ENCODE data around the gene ZNF697. TPM values are rescaled to one million over a fixed set of nuclear protein-coding genes. Genes with fewer than 3 reads are reported as not detected.
"Not testable (repeated sequence)": the region's sequence is repeated elsewhere in the genome, so short reads cannot be mapped to it uniquely, and the experiment has no call there.

Gene ZNF697
- polyA plus RNA-seq, 3 donors, result 1.1 to 3.8 (median 1.6) TPM

DNA sequence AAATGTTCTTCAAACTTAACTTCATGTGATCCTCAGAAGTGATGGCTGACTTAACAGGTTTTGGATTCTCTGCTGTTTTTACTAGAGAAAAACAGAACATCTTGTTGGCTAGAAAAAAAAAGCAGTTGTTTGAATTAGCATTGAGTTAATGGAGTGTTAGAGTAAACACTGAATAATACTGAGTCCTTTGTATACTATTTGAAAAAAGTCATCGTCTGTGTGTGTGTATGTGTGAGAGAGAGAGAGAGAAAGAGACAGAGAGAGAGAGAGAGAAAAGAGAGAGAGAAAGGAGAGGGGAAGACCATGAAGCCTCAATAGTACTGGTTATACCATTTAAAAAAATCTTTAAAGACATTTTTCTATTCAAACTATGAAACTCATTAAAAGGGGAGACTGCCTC, 10.4 kb downstream of the ZNF697 start:
- 42 to 84% (median 82%) methylated on average over 1 of the region's 1 CpG for WGBS, 3 donors
- H3K27ac ChIP-seq (ENCODE audit: low read depth, low read length), result no peak overlapping the region

- WGBS, 3 donors, result 87 to 96% (median 89%) methylated on average over 4 of the region's 4 CpGs
- no peak overlapping the region for H3K27ac ChIP-seq (ENCODE audit: low read depth, low read length)
Measured at GRCh38 chr1:119636491-119637089, 11.5 kb downstream of the ZNF697 start.

- H3K27ac ChIP-seq (ENCODE audit: low read depth, low read length), result no peak overlapping the region
- 83 to 87% (median 83%) methylated on average over 7 of the region's 7 CpGs for WGBS, 3 donors
Measured at GRCh38 chr1:119635811-119636390, 12.2 kb downstream of the ZNF697 start.

- H3K27ac ChIP-seq (ENCODE audit: low read depth, low read length), result no peak overlapping the region
- 52 to 71% (median 60%) methylated on average over 3 of the region's 3 CpGs for WGBS, 3 donors
Measured at GRCh38 chr1:119634016-119634415, 14.1 kb downstream of the ZNF697 start.

- no peak overlapping the region for H3K27ac ChIP-seq (ENCODE audit: low read depth, low read length)
Measured at GRCh38 chr1:119633575-119633974, 14.5 kb downstream of the ZNF697 start.

DNA sequence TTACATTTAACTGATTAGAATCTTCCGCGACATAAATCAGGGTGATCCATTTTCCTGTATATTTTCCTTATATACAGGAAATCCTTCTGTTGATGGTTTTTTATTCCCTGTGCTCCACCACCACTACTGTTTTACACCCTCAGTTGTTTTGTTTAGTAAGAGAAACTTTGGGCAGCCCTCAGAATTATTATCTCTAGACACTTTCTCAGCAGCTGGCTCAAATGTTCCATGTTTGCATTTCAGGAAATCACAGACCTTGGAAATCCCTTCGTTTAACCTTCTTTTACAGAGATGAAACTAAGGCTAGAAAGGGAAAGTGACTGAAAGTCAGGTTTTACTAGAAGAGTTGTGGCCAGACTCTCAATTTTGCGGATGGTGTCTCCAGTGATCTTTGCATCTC, 15.2 kb downstream of the ZNF697 start:
- no peak overlapping the region for H3K27ac ChIP-seq (ENCODE audit: low read depth, low read length)
- 58 to 69% (median 61%) methylated on average over 4 of the region's 4 CpGs for WGBS, 3 donors

More at GRCh38 chr1:119633575-119633974, 14.5 kb downstream of the ZNF697 start:
- 88 to 96% (median 92%) methylated on average over 2 of the region's 2 CpGs for WGBS, 3 donors

DNA sequence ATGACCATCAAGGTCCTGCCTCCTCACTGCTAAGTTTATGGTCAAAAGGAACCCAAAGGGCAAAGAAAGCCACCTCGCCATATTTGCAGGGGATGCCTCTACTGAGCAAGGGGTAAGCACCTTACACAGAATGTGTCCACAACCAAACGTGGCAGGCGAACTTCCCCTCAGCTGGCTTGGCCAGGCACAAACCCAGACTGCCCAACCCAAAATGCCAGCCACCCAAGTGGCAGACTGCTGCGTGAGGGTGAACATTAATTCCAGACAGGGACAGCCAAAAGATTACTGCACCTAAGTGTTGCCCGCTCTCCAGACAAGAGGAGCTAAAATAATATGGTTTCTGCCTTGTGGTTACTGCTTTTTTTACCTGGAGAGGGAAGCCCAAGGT, 16.0 kb downstream of the ZNF697 start:
- no peak overlapping the region for H3K27ac ChIP-seq (ENCODE audit: low read depth, low read length)
- WGBS, 3 donors, result 48 to 64% (median 61%) methylated on average over 5 of the region's 5 CpGs

DNA sequence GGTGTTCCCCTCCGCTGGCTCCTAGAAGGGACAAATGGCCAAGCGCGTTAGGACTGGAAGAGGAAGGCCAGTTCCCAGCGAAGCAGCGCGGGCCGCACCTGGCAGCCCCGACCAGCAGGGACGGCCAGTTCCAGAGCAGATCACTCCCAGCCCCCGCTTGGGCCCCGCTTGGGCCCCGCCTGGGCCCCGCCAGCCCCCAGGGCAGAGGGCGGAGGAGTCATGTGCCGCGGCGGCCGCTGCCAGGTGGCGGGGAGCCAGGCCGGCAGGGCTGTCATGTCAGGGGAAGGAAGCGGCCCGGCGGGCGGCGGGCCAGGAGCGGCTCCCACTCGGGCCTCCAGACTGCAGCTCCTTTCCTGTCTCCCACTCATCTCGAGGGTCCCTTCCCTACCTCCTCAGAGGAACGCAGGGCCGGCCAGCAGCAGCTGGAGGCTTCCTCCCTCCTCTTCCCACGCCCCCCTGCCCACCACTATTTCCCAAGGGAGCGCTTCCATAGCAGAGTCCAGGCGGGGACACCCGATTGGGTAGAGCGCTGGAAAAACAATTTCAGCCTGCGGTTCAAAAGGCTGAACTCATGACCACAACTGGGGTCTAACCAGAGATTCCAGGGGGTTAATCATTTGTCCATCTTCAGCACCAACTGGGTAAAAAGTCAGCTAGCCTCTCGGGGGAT, 16.5 kb downstream of the ZNF697 start:
- 2 to 7% (median 3%) methylated on average over 29 to 37 of the region's 37 CpGs for WGBS, 3 donors
- no peak overlapping the region for H3K27ac ChIP-seq (ENCODE audit: low read depth, low read length)

DNA sequence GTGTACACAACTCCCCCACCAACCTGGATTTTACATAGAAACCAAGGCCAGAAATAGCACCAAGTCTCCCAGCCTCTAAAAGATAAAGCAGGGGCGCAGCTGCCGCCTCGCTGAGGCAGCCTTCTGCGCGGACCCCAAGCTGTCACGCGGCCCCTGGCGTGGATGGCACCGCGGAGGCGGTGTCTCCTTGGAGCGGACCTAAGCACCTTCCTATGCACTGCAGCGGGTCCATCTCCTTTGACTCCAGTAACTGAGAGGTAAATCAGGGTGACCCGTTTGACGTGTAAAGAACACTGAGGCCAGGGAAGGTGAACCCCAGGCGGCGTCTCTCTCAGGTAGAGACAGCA, 17.0 kb downstream of the ZNF697 start:
- 38 to 67% (median 59%) methylated on average over 17 of the region's 17 CpGs for WGBS, 3 donors

DNA sequence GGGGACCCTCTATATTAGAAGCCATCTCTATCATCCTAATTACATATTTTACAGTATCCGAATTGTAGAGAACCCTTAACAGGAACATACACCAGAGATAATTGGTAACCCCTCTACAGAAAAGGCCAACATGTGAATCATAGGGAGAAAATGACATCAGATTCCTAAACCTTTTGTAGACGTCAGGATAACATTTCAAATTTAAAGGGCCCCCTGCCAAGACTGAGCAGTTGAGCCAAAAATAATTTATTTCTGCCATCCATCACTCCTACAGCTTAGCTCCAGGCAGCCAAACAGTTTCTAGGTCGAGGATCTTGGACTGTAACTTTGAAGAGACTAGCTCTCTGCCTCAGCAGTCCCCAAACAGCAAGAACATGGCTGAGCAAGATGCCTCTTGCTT, 21.2 kb downstream of the ZNF697 start:
- H3K27ac ChIP-seq (ENCODE audit: low read depth, low read length), result no peak overlapping the region
- WGBS, 3 donors, result 45 to 58% (median 50%) methylated on average over 3 of the region's 3 CpGs

More for the DNA sequence above, 17.0 kb downstream of the ZNF697 start:
- H3K27ac ChIP-seq (ENCODE audit: low read depth, low read length), result no peak overlapping the region

DNA sequence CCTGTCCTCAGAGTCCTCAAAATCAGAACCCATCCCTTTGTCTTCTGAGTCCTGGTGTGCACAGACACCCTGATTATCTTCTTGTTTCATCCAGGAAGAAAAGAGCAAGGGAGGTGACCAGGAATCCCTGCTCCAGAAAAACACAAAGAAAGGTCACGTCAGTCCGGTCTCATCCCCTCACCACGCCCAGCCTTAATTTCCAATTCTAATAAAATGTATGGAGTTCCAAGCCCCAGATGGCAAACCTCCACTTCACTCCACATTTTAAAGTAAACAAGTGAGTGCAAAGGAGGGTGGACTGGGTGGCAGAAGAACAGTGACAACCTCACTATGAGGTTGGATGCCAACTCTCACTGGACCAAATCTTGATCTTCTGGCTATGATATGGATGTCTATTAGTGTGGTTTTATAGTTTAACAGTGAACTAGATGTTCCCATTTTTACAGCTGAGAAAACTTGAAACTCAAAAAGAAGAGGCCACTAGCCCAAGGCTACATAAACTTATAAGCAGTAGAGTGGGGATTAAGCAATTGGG, 22.0 kb downstream of the ZNF697 start:
- H3K27ac ChIP-seq (ENCODE audit: low read depth, low read length), result no peak overlapping the region
- WGBS, 3 donors, result 96 to 99% (median 96%) methylated on average over 3 of the region's 3 CpGs

- WGBS, 3 donors, result 87 to 90% (median 87%) methylated on average over 29 to 30 of the region's 30 CpGs
- H3K27ac ChIP-seq (ENCODE audit: low read depth, low read length), result no peak overlapping the region
Measured at GRCh38 chr1:119623678-119624077, 24.4 kb downstream of the ZNF697 start.

DNA sequence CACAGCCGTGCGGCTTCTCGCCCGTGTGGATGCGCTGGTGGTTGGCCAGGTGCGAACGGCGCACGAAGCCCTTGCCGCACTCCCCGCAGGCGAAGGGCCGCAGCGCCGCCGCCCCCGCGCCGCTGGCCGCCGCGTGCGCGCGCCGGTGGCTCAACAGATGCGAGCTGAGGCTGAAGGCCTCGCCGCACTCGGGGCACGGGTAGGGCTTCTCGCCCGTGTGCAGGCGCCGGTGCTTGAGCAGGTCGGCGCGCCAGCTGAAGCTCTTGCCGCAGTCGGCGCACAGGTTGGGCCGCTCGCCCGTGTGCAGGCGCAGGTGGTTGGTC, 24.9 kb downstream of the ZNF697 start:
- WGBS, 3 donors, result 92 to 97% (median 95%) methylated on average over 41 to 45 of the region's 45 CpGs
- no peak overlapping the region for H3K27ac ChIP-seq (ENCODE audit: low read depth, low read length)

DNA sequence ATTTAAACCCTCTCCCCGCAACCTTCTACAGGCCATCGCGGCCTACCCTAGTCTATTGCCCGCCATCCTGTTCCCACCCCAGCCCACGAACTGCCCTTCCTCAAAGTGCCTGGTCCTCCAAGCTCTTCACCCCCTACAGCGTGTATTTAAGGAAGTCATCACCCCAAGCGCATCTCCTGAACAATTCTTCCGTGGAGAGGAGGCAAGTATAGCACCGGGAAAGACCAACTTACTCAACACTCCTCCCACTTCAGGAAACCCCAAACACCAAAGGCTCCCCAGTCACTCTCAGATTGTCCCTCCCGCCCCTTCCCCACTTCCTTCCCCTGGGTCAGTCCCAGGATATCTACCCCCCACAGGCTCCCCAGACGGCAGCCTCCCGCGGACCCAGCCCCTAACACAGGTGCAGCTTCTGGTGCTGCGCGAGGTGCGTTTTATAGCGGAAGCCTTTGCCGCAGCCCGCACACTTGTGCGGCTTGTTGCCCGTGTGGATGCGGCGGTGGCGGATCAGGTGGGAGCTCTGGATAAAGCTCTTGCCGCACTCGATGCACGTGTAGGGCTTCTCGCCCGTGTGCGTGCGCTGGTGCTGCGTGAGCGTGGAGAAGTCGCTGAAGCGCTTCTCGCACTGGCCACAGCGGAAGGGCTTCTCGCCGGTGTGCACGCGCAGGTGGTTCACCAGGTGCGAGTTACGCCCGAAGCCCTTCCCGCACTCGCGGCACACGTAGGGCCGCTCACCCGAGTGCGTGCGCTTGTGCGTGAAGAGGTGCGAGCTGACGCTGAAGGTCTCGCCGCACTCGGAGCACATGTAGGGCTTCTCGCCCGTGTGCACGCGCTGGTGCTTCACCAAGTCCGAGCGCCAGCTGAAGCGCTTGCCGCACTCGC, 25.5 kb downstream of the ZNF697 start:
- no peak overlapping the region for H3K27ac ChIP-seq (ENCODE audit: low read depth, low read length)
- 94 to 96% (median 95%) methylated on average over 67 of the region's 67 CpGs for WGBS, 3 donors

DNA sequence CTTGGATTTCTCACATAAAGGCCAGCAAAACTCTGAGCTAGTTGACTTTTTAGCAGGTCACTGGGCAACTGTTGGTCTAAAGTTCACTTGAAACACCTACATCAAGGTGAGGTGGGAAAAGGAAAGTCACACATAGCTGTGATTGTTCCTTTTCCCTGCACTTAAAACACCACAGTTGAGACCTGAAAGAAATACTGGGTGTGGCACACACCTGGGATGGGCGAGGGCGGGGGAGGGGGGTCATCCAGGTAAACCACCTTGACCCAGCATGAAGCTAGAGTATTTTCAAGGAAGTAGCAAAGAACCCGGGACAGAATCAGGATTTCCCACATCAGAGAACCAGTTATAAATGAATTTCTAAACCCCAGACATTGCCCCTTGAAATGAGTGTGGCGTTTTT, 26.4 kb downstream of the ZNF697 start:
- 83 to 91% (median 84%) methylated on average over 4 of the region's 4 CpGs for WGBS, 3 donors
- no peak overlapping the region for H3K27ac ChIP-seq (ENCODE audit: low read depth, low read length)

- H3K27ac ChIP-seq (ENCODE audit: low read depth, low read length), result no peak overlapping the region
- WGBS, 3 donors, result 47 to 73% (median 62%) methylated on average over 5 of the region's 5 CpGs
Measured at GRCh38 chr1:119617751-119618691, 30.0 kb downstream of the ZNF697 start.

DNA sequence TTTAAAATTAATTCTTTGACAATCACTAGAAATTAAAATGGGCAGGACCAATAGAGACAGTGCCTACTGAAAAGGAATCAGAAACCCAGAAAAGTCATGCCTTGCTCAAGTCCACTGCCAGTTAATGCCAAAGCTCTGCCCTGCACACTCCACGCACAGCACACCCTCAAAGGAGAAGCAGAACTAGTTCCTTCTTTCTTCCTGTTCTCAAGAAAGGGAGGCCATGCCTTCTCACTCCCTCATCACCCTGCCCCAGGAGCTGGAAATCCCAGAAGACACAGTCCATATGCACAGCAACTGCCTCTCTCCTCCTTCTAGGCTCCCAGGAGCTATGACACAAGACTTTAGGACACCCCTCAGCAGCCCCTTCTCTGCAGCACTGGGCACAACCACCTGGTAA, 31.3 kb downstream of the ZNF697 start:
- WGBS, 3 donors, result 50 to 80% methylated on average over 1 of the region's 1 CpG; no CpG with 5 or more reads in 1 of the 3 donors

DNA sequence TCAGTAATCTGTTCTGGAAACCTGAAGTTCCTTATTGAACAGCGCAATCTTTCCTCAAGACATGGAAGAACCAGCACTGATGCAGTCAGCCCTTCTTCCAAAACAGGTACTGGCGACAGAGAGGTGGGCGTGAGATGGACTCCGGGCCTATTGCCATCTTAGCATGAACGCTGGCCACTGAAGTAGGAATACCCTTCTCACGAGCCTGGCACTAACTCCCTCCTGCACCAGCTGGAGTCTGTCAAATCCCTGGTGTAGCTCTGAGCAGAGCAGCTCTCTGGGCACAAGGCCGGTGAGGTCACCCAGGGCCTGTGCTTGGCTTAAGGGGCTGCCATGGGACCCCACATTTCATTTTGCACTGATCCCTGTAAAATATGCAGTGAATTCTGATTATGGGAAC, 33.0 kb downstream of the ZNF697 start:
- WGBS, 3 donors, result 69 to 81% (median 73%) methylated on average over 6 to 7 of the region's 7 CpGs
- H3K27ac ChIP-seq (ENCODE audit: low read depth, low read length), result not testable (repeated sequence)

More for the DNA sequence above, 31.3 kb downstream of the ZNF697 start:
- not testable (repeated sequence) for H3K27ac ChIP-seq (ENCODE audit: low read depth, low read length)

All from adipose tissue (tissue), 3 donors.